ENCODE measurements around the gene PRPSAP2. TPM values are rescaled to one million over a fixed set of nuclear protein-coding genes. Genes with fewer than 3 reads are reported as not detected.
"Not testable (repeated sequence)": the region's sequence is repeated elsewhere in the genome, so short reads cannot be mapped to it uniquely, and the experiment has no call there.

The PRPSAP2 gene, protein sequence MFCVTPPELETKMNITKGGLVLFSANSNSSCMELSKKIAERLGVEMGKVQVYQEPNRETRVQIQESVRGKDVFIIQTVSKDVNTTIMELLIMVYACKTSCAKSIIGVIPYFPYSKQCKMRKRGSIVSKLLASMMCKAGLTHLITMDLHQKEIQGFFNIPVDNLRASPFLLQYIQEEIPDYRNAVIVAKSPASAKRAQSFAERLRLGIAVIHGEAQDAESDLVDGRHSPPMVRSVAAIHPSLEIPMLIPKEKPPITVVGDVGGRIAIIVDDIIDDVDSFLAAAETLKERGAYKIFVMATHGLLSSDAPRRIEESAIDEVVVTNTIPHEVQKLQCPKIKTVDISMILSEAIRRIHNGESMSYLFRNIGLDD
- total RNA-seq (ENCODE audit: low replicate concordance) = 14.2 and 26.3 TPM in 2 replicates

DNA sequence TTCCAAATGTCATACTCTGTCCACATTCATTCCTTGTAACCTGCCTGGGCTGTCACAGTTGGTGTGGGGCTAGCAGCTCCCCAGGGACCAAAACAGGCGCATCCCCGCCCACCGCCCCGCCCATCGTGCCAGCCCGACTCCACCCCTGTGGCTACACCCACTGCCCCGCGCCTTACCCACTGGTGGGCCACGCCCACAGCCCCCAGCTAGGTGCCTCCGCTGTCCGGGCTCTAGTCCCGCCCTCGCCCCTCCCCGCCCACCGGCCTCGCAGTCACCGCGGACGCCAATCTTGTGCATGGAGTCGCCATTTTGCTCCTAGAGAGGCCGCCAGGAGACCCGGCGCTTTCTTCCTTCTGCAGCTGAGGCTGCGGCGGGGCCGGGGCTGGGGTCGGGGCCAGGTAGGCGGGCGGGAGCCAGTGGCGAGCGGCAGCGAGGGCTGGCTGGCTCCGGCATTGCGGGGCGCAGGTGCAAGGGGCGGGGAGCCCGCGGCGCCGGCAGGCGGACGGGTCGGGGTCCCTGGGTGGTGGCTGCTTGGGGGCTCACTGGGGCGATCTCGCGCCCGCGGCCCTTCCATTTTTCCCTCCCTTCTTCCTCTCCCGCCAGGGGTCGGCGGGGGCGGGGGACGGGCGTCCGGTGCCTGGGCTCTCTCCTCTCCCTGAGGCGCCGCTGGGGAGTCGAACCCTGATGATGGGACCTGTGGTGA lies at the start of gene PRPSAP2:
PRPSAP2 (plus strand) TSS at position 268 of the 703 bp plus-strand sequence. CDS start 7,703 bp downstream, outside the sequence.
- peak; percentile 89 for DNase-seq (ENCODE audit: low read depth)
- TF ChIP-seq, protein P1, sequence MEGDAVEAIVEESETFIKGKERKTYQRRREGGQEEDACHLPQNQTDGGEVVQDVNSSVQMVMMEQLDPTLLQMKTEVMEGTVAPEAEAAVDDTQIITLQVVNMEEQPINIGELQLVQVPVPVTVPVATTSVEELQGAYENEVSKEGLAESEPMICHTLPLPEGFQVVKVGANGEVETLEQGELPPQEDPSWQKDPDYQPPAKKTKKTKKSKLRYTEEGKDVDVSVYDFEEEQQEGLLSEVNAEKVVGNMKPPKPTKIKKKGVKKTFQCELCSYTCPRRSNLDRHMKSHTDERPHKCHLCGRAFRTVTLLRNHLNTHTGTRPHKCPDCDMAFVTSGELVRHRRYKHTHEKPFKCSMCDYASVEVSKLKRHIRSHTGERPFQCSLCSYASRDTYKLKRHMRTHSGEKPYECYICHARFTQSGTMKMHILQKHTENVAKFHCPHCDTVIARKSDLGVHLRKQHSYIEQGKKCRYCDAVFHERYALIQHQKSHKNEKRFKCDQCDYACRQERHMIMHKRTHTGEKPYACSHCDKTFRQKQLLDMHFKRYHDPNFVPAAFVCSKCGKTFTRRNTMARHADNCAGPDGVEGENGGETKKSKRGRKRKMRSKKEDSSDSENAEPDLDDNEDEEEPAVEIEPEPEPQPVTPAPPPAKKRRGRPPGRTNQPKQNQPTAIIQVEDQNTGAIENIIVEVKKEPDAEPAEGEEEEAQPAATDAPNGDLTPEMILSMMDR (IDR thresholded peaks at IDR 0.05; ENCODE audit: insufficient read depth, low read length) = no peak
- peak within 1 kb of the TSS; percentile 80 for H3K4me3 ChIP-seq (ENCODE audit: low read depth, low read length)

DNA sequence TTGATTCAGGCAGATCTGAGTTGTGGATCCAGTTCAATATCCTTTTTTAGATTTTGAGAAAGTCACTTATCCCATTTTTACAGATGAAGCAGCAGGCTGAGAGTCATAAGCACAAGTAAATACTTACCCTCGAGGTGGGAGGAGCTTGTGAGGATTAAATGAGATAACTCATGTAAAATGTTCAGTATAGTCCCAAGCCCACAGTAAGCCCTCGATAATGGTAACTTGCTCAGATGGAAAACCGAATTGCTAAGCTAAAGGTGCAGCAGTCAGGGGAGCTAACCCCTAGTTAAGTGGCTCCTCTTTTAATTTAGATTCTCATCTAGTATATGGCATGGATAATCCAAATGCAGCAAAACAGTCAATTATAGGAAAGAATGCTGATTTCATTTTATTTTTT lies 42.0 kb upstream of the PRPSAP2 start:
- H3K4me3 ChIP-seq (ENCODE audit: low read depth, low read length); DNase-seq (ENCODE audit: low read depth): not testable (repeated sequence)

DNA sequence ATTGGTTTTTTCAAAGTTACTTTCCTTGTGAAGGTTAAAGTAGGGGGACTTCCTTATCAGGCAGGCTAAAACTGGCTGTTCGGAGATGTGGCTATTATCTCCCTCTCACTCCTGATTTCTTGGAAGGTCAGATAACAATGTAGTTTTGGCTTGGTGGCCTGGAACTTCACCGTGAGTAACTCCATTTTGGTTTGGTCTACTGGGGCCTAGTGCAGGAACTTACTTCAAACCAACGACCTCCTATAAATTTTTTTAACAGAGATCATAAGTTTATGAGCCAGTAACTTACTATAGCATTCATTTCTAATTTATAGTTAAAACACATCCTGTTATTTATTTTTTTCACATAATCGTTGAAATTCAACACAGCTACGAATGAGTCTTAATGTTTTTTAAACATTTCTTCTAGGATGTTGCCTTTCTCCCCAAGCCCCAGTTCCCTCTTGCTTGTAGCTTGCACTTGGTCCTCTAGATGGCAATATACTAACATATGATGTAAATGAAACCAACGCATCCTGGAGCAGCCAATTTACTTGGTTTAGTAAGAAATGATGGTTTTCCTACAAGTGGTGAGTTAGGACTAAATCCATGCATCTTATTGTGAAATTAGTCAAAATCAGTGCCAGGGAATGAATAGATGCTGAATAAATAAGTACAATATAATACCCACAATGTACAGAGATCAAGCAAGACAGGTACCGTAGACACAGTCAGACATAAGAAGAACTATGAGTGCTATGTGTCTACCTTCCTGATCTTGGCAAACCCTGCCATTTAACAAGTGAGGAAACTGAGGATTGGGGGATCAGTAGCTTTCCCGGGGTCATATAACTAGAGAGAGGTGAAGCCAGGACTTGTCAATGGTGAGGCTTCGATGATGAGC lies 41.2 kb upstream of the PRPSAP2 start:
- peak; percentile 90 for DNase-seq (ENCODE audit: low read depth)
- TF ChIP-seq, protein P1 (IDR thresholded peaks at IDR 0.05; ENCODE audit: insufficient read depth, low read length) = peak; percentile 59
- not testable (repeated sequence) for H3K4me3 ChIP-seq (ENCODE audit: low read depth, low read length)

DNA sequence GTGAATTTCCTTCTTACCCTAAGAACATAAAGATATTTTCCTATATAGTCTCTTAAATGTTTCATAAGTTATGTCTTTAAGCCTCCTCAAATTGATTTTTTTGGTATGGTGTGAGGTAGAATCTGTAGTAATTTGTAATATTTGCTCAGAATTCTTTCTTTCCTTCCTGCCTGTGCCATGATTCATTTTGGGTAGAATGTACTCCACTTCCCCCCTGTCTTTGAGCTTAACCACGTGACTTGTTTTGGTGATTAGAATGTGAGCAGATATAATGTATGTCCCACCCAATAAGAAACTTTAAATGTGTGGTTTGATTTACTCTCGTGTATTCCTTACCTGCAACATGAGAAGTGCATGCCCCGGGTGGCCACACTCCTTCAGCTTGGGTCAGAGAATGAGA lies 36.5 kb upstream of the PRPSAP2 start:
- not testable (repeated sequence) for H3K4me3 ChIP-seq (ENCODE audit: low read depth, low read length)

DNA sequence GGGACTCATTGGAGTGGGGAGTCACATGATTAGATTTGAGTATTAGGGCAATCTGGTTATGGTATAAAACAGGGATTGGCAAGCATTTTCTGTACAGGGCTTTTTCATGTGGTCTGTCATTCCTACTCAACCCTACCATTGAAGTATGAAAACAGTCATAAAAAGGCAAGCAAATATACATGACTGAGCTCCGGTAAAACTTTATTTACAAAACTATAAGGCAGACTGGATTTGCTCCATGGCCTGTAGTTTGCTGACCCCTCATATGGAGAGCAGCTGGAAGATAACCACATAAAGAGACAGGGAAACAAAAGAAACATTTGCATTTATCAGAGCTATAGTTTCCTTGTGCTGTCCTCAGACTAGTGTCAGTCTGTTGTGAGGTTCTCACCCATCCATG lies 30.3 kb upstream of the PRPSAP2 start:
- DNase-seq (ENCODE audit: low read depth); H3K4me3 ChIP-seq (ENCODE audit: low read depth, low read length): not testable (repeated sequence)

More for the DNA sequence above, 36.5 kb upstream of the PRPSAP2 start:
- DNase-seq (ENCODE audit: low read depth) = not testable (repeated sequence)

DNA sequence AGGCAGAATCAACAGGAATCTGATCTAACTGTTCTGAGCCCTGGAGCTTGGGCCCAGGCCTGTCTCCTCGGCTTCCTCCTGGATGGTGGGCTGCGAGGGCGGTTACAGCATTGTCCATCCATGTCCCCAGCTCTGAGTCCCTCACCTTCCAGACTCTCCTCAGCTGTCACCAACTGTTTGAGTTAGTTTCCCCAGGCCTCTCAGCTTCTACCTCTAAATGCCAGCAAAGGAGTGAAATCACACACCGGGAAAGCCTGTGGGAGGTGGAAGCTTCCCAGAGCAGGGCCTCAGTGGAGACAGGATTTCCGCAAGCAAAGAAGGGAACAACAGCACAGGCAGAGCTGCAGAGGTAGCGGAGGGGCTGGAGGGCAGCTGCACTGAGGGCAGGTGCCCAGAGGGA lies 9.4 kb upstream of the PRPSAP2 start:
- TF ChIP-seq, protein P1 (IDR thresholded peaks at IDR 0.05; ENCODE audit: insufficient read depth, low read length) = no peak
- no peak for DNase-seq (ENCODE audit: low read depth)
- H3K4me3 ChIP-seq (ENCODE audit: low read depth, low read length) = no peak overlapping the region

DNA sequence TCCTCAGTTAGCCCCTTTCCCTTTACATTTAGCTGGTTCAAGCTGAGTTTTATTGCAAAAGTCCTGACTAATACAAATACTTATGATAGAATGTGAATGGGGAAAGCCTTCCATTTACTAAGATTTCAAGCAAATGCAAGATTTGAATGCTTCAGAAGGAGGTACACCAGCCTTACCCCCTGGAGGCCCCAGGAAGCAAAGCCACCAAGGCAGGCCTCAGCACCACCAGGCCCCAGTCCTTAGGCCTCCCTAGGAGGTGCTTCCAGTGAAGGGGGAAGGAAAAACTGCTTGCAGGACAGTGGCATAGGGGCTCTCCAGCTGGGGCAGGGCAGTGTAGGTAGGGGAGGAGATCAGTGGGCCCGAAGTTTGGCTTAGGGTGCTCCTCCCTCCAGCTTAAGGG lies 7.3 kb upstream of the PRPSAP2 start:
- TF ChIP-seq, protein P1 (IDR thresholded peaks at IDR 0.05; ENCODE audit: insufficient read depth, low read length) = no peak
- DNase-seq (ENCODE audit: low read depth) = no peak
- H3K4me3 ChIP-seq (ENCODE audit: low read depth, low read length) = no peak overlapping the region

DNA sequence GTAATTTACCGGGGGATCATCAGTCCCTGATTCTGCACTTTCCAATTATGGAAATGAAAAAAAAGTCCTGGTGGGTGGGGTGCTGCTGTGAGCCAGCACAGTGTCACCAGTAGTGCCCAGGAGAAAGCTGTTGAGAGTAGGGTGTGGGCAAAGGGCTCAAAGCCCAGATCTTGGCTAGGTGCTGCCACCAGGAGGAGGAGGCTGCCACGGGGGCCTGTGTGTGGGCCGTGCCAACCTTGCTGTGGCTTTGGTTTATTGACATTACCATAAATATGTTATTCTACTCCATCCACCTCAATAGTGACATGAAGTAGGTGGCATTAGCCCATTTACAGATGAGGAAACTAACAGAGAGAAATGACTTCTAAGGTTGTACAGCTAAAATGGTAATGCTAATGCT lies 6.7 kb upstream of the PRPSAP2 start:
- H3K4me3 ChIP-seq (ENCODE audit: low read depth, low read length) = no peak overlapping the region
- TF ChIP-seq, protein P1 (IDR thresholded peaks at IDR 0.05; ENCODE audit: insufficient read depth, low read length) = no peak
- no peak for DNase-seq (ENCODE audit: low read depth)
